Spleen (tissue), 7 donors: ENCODE results near the gene MCM8.

Experiments used
- POLR2A ChIP-seq, 3 donors: fragments of 450-650 bp; IDR thresholded peaks; one replicate each; pipeline ENCODE4 v1.5.1; 2017; ENCODE audit warnings: antibody characterized with exemption in 3 of 3, mild to moderate bottlenecking in 1 of 3
- POLR2AphosphoS5 ChIP-seq, 3 donors: sonication (generic); formaldehyde crosslinking; IDR thresholded peaks; one replicate each; pipeline ENCODE4 v1.5.1; 2017; ENCODE audit warnings: antibody characterized with exemption in 3 of 3
- TF ChIP-seq, protein P1 (sequence below), 11 experiments: fragments of 200-600 bp in 7 of 11; fragments of 450-650 bp in 4 of 11; sonication (generic) in 4 of 11; IDR thresholded peaks in 8 of 11; conservative IDR thresholded peaks in 3 of 11; 1 replicate in 7 of 11; 2 replicates in 4 of 11; pipeline versions ENCODE4 v1.4.0 to v1.8.0; 2016 to 2021; ENCODE audit warnings: antibody characterized with exemption in 11 of 11, inconsistent platforms in 4 of 11, mild to moderate bottlenecking in 1 of 11
- donor health status: DM: no; HTN: no; CAD: no; lungs with moderate emphysema.
- donor health status: DM: no; HTN: no; CAD: no.
- donor health status: DM: no; HTN: no; CAD: no.

DNA sequence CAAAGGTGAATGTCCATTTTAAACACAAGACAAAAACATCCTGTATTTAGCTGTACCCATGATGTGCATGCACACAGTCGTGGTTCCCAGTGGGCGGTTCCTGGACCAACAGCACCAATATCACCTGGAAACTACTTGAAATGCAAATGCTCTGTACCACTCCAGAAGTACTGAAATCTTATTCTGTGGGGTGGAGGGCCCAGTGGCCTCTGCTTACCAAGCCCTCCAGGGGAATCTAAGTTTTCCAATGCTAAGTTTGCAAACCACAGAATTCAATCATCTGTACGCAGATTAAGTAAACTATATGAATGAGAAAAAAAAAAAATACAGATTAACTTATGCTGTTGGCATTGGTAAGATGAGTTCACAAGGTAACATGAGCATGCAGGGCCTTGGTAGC lies 14.2 kb upstream of the MCM8 start:
- TF ChIP-seq, protein P1, sequence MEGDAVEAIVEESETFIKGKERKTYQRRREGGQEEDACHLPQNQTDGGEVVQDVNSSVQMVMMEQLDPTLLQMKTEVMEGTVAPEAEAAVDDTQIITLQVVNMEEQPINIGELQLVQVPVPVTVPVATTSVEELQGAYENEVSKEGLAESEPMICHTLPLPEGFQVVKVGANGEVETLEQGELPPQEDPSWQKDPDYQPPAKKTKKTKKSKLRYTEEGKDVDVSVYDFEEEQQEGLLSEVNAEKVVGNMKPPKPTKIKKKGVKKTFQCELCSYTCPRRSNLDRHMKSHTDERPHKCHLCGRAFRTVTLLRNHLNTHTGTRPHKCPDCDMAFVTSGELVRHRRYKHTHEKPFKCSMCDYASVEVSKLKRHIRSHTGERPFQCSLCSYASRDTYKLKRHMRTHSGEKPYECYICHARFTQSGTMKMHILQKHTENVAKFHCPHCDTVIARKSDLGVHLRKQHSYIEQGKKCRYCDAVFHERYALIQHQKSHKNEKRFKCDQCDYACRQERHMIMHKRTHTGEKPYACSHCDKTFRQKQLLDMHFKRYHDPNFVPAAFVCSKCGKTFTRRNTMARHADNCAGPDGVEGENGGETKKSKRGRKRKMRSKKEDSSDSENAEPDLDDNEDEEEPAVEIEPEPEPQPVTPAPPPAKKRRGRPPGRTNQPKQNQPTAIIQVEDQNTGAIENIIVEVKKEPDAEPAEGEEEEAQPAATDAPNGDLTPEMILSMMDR (IDR thresholded peaks at IDR 0.05 in 8 of 11, conservative IDR thresholded peaks at IDR 0.05 in 3 of 11), result no peak
- TF ChIP-seq POLR2A (IDR thresholded peaks at IDR 0.05) (no peak), POLR2AphosphoS5 (IDR thresholded peaks at IDR 0.05) (no peak)
